GM19035 (cell line): ENCODE measurements around the gene LMBR1.

Experiments
- ATAC-seq: cut with Tn5 transposase; IDR thresholded peaks from one replicate; pipeline ENCODE4 v1.9.1; 2021; ENCODE audit not compliant: unreplicated experiment

The LMBR1 gene

GRCh38 chr7:156635529-156636385 lies 257.2 kb downstream of the LMBR1 start:
- no peak for ATAC-seq

- ATAC-seq: no peak
Measured at GRCh38 chr7:156634117-156634516, 258.9 kb downstream of the LMBR1 start.

- no peak for ATAC-seq
Measured at GRCh38 chr7:156629873-156630272, 263.1 kb downstream of the LMBR1 start.

GRCh38 chr7:156628562-156628961 lies 264.4 kb downstream of the LMBR1 start:
- ATAC-seq: no peak
